Ammon's horn (tissue), 1 donor: ENCODE results near the gene EZR.

ENCODE experiments used
- DNase-seq: peaks from one replicate; pipeline ENCODE4 v3.0.0-alpha.2; 2016; ENCODE audit warnings: low spot score

The EZR gene

GRCh38 chr6:158775832-158776231 is 43.3 kb downstream of the EZR start:
- no peak for DNase-seq

GRCh38 chr6:158774717-158775449 is 44.3 kb downstream of the EZR start:
- DNase-seq: no peak

- no peak for DNase-seq
Observed at GRCh38 chr6:158773581-158774449, 45.4 kb downstream of the EZR start.

- no peak for DNase-seq
Observed at GRCh38 chr6:158772851-158773371, 46.3 kb downstream of the EZR start.

- DNase-seq: no peak
Observed at GRCh38 chr6:158772172-158772571, 47.0 kb downstream of the EZR start.

- DNase-seq: no peak
Observed at GRCh38 chr6:158771399-158772152, 47.6 kb downstream of the EZR start.

GRCh38 chr6:158770533-158771330 is 48.4 kb downstream of the EZR start:
- peak; percentile 60 for DNase-seq

- DNase-seq: peak; percentile 67
Observed at GRCh38 chr6:158769771-158770432, 49.3 kb downstream of the EZR start.

- DNase-seq: no peak
Observed at GRCh38 chr6:158769234-158769770, 49.9 kb downstream of the EZR start.

- no peak for DNase-seq
Observed at GRCh38 chr6:158768436-158768835, 50.7 kb downstream of the EZR start.

- no peak for DNase-seq
Observed at GRCh38 chr6:158767709-158768108, 51.5 kb downstream of the EZR start.

GRCh38 chr6:158766621-158767455 is 52.3 kb downstream of the EZR start:
- DNase-seq: peak; percentile 46

GRCh38 chr6:158765499-158766068 is 53.6 kb downstream of the EZR start:
- no peak for DNase-seq

- no peak for DNase-seq
Observed at GRCh38 chr6:158764926-158765325, 54.2 kb downstream of the EZR start.

- DNase-seq: no peak
Observed at GRCh38 chr6:158764183-158764849, 54.9 kb downstream of the EZR start.

GRCh38 chr6:158763434-158764182 is 55.6 kb downstream of the EZR start:
- DNase-seq: no peak

GRCh38 chr6:158762787-158763433 is 56.3 kb downstream of the EZR start:
- DNase-seq: no peak
